ENCODE data around the gene SEPTIN1. TPM values are rescaled to one million over a fixed set of nuclear protein-coding genes. Genes with fewer than 3 reads are reported as not detected.
"Not testable (repeated sequence)": the region's sequence is repeated elsewhere in the genome, so short reads cannot be mapped to it uniquely, and the experiment has no call there.

SEPTIN1 gene
- total RNA-seq, 1 experiment from 2014 or later: 3.4 TPM

GRCh38 chr16:30342751-30343490 lies 39.4 kb downstream of the SEPTIN1 start:
- Histone ChIP-seq H3K4me1 (ENCODE audit: control insufficient read depth in 1 of 2, insufficient read depth in 2 of 2, low read length in 2 of 2) (no peaks in the 10 kb centered on the region), H3K79me2 (ENCODE audit: insufficient read depth, low read length) (no peaks in the 10 kb centered on the region), H3K4me2 (ENCODE audit: low read length) (no peak overlapping the region), H4K20me1 (ENCODE audit: insufficient read depth) (no peaks in the 10 kb centered on the region), H2AFZ (ENCODE audit: low read depth, low read length, poor library complexity, severe bottlenecking) (no peak overlapping the region), H3K27me3 (ENCODE audit: insufficient read depth, low read length) (no peaks in the 10 kb centered on the region), H3K9me2 (ENCODE audit: insufficient read depth) (no peaks in the 10 kb centered on the region), H3K9ac (ENCODE audit: low read length) (no peak overlapping the region), H3K27ac (ENCODE audit: low read depth, low read length) (no peak overlapping the region), H3K36me3 (ENCODE audit: control insufficient read depth in 1 of 2, insufficient read depth in 2 of 2, low read length in 2 of 2) (no peaks in the 10 kb centered on the region), H3K9me3 (ENCODE audit: control insufficient read depth in 1 of 2, insufficient read depth in 1 of 2, low read depth in 1 of 2, low read length in 2 of 2) (no peaks in the 10 kb centered on the region), H3K4me3 (replicated peaks in 1 of 2; ENCODE audit: low read depth in 1 of 2, low read length in 2 of 2) (no peak overlapping the region)
- POLR2A ChIA-PET: no interaction called here
- DNase-seq (ENCODE audit: low read depth, low spot score): no peak
- RAD21 ChIA-PET (ENCODE audit: low non-redundant PET in 1 of 2, low total read pairs in 2 of 2, uncharacterized antibody in 2 of 2, unreplicated experiment in 2 of 2): no interaction called here
- ATAC-seq: no peak
- TF ChIP-seq REST (IDR thresholded peaks at IDR 0.05; ENCODE audit: low read depth): no peak
- no peak for TF ChIP-seq JUND (IDR thresholded peaks at IDR 0.05)
- no peak for TF ChIP-seq CBX3 (IDR thresholded peaks at IDR 0.05; ENCODE audit: low read depth)
- CTCF ChIA-PET: interaction anchor here (0.7 kb wide), 1 partner anchor 289 kb away, joined by 4 read pairs; no protein-coding TSS in a partner anchor
- intact Hi-C loops (cut with micrococcal nuclease): no loop called here
- BruUV-seq (replicated peaks): no TSS peak

- H3K9me2 ChIP-seq (ENCODE audit: insufficient read depth); H2AFZ ChIP-seq (ENCODE audit: low read depth, low read length, poor library complexity, severe bottlenecking); H3K4me2 ChIP-seq (ENCODE audit: low read length); H3K27ac ChIP-seq (ENCODE audit: low read depth, low read length); H3K27me3 ChIP-seq (ENCODE audit: insufficient read depth, low read length); DNase-seq (ENCODE audit: low read depth, low spot score); CTCF ChIA-PET; RAD21 ChIA-PET (ENCODE audit: low non-redundant PET in 1 of 2, low total read pairs in 2 of 2, uncharacterized antibody in 2 of 2, unreplicated experiment in 2 of 2); H3K36me3 ChIP-seq (ENCODE audit: control insufficient read depth in 1 of 2, insufficient read depth in 2 of 2, low read length in 2 of 2); H4K20me1 ChIP-seq (ENCODE audit: insufficient read depth); H3K79me2 ChIP-seq (ENCODE audit: insufficient read depth, low read length); ATAC-seq; BruUV-seq (replicated peaks); H3K9ac ChIP-seq (ENCODE audit: low read length); POLR2A ChIA-PET; H3K4me1 ChIP-seq (ENCODE audit: control insufficient read depth in 1 of 2, insufficient read depth in 2 of 2, low read length in 2 of 2); intact Hi-C loops (cut with micrococcal nuclease); H3K9me3 ChIP-seq (ENCODE audit: control insufficient read depth in 1 of 2, insufficient read depth in 1 of 2, low read depth in 1 of 2, low read length in 2 of 2); H3K4me3 ChIP-seq (replicated peaks in 1 of 2; ENCODE audit: low read depth in 1 of 2, low read length in 2 of 2): not testable (repeated sequence)
These were observed 40.4 kb downstream of the SEPTIN1 start for GRCh38 chr16:30341971-30342370.

Data from HCT116 (cell line).